GM19099 (cell line): ENCODE results near the gene EIPR1.

Experiments
- POLR2A ChIP-seq: IDR thresholded peaks from 3 replicates; pipeline ENCODE4 v1.6.1; 2011; ENCODE audit warnings: low read depth; ENCODE audit not compliant: insufficient read length; ENCODE audit errors: extremely low read depth

Gene EIPR1

GRCh38 chr2:3386448-3386958 is 8.9 kb upstream of the EIPR1 start:
- no peak for TF ChIP-seq POLR2A

- peak; percentile 95 for TF ChIP-seq POLR2A
Measured at GRCh38 chr2:3379647-3380534, 2.3 kb upstream of the EIPR1 start, which contains the start of gene TRAPPC12. TSS of gene TRAPPC12 (plus strand) at chr2:3379694. CDS start at chr2:3387624, 7,930 bp downstream.

DNA sequence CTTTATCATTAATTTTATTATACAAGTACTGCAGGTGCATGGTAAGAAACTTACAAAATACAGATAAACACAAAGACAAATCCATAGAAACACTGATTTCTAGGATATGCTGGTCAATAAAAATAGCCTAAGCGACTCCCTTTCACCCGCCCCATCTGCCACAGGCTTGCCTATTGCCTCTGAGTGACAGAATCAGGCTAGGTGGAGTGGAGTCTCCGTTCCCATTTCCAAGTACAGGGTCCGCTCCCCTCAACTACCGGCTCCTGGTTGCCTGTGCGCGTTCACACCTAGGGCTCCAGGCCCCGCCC is 1.7 kb upstream of the EIPR1 start:
- no peak for TF ChIP-seq POLR2A

DNA sequence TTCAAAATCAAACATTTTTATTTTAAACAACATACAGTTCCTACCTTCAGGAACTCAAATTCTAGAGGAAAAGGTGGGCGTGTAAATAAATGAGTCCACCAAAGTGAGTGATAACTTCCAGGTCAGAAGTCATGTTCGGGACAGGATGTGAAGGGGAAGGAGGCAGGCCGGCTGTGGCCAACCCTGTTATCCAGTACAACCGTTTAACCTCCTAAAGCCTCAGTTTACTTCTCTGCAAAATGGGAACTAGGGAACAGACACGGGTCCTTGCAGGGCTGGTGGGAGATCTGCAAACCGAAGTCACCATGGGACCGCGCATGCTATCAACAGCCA is 373 bp downstream of the EIPR1 start:
- TF ChIP-seq POLR2A = no peak

- no peak for TF ChIP-seq POLR2A
Measured at GRCh38 chr2:3376821-3377220, 797 bp downstream of the EIPR1 start.

GRCh38 chr2:3368261-3368722 is 9.3 kb downstream of the EIPR1 start:
- no peak for TF ChIP-seq POLR2A

- TF ChIP-seq POLR2A = no peak
Measured at GRCh38 chr2:3365219-3365618, 12.4 kb downstream of the EIPR1 start.

DNA sequence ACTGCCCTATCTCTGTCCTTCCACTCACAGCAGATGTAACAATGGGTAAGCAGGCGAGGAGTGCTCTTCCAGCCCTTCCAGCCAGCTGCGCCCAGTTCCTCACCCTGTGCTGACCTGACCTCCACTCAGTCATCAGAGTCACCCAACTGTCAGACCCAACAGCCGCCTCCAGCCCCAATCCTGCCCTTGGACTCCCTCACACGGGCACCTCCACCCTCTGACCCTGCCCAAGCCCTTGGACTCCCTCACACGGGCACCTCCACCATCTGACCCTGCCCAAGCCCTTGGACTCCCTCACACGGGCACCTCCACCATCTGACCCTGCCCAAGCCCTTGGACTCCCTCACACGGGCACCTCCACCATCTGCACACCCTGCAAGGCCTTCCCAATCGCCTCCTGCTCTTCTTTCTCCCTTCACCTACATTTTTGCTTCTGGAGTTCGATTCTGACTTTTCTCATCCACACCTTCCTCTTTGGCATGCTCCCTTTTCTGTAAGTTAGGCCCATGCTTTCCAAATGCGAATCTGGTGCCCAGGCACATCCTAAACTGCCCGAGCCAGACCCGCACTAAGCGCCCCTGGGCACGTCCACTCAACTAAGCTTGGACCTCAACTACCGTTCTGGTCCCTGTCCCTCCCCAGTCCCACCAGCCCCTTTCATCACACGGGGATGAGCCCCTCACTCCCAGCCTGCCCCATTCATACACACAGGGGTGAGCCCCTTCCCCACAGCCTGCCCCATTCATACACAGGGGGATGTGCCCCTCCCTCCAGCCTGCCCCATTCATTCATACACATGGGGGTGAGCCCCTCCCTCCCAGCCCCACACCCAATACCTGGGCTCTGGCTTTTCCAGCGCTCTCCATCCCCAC is 15.9 kb downstream of the EIPR1 start:
- no peak for TF ChIP-seq POLR2A

GRCh38 chr2:3357926-3358325 is 19.7 kb downstream of the EIPR1 start:
- no peak for TF ChIP-seq POLR2A

GRCh38 chr2:3356799-3357198 is 20.8 kb downstream of the EIPR1 start:
- TF ChIP-seq POLR2A = no peak

DNA sequence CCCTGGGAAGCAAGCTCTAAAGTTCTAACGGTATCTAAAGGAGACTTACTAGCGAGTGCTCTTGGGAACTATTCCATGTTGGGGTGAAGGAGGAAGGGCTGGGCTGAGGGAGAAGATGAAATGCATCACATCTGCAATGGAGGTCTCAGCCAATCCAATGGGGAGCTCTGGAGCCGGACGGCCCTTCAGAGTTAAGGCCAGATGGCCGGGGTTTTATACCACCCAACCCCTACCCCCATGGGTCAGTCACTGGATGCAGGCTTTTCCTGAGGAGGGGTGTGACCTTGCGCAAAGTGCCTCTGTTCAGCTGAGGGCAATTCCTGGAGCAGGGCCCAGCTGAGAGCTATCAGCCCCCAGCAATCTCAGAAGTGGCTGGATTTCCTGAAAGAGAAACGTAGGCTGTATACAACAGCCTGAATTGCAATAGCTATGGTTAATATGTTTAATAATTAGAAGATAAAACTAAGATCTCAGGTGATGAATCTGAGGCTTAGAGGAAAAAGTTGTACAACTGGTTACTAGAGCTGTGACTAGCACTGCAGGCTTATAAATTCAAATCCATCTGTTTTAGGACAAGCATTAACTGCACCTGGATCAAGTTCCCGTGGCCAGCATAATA is 21.6 kb downstream of the EIPR1 start:
- TF ChIP-seq POLR2A = no peak

- no peak for TF ChIP-seq POLR2A
Measured at GRCh38 chr2:3354986-3355385, 22.6 kb downstream of the EIPR1 start.

DNA sequence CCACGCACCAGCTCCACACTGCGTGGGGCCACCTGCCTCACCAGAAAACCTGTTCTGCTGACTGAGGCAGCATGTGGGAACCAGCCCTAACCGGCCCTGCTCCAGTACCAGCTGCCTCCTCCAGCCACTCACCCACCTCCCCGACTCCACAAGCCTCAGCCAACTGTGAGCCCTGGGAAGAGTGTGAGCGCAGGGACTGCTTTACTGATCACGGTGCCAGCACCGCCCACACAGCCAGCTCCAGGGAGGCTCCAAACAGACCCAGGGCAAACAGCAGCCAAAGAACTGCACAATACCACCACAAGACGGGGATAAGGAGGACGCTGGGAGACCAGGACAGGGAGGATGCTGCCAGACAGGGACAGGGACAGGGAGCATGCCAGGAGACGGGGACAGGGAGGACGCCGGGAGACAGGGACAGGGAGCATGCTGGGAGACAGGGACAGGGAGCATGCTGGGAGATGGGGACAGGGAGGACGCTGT is 28.4 kb downstream of the EIPR1 start:
- TF ChIP-seq POLR2A = no peak

DNA sequence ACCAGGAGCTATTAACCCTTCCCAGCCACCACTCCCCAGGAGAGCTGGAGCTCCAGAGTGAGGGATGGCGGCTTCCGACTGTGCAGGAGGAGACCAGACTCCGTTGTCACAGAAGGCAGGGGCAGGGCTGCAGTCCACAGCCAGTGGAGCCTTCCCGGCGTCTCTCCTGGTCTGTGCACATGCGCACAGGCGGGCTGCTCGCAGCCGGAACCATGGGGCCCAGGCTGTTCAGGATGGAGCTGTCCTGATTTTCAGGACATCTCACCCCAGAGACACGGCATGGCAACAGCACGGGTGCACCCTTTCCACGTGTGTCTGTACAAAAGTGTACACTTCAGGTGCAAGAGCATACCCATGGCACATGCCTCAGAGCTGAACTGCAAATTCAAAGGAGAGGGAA is 28.9 kb downstream of the EIPR1 start:
- TF ChIP-seq POLR2A = no peak

DNA sequence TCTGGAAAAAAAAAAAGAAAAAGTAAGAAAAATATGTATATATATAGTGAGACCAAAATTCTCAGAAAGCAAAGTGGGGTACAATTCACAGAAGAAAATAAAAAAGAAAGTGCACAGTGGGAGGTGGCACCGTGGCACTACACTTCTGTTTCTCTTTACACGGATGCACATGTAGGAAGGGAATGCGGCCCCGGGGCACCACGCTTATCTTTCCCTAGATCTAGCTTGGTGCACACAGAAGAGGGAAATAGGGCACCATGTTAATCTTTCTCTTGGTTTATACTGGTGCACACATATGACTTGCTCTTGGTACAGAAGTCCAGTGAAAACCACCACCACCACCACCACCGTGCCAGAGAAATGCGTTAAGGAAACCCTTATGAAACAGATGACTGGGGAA is 32.0 kb downstream of the EIPR1 start:
- TF ChIP-seq POLR2A = no peak

GRCh38 chr2:3344897-3345296 is 32.7 kb downstream of the EIPR1 start:
- TF ChIP-seq POLR2A = no peak

DNA sequence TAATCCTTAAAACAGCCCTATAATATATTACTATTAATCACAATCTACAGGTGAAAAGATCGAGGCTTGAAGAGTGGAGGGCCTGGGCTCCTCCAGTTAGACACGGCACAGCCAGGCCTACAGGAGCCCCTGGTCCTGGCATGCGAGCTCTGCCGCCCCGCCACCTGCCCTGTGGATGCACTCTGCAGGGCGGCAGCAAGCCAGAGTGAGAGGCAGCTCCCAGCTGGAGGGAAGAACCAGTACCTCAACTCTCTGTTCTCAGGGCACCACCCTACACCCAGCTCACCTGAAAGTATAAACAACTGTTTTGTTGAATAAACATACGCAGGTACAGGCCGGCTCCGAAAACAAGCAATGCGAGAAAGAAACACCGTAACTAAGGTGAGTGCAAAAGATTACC is 34.6 kb downstream of the EIPR1 start:
- no peak for TF ChIP-seq POLR2A
